OCI-LY1 (cell line): ENCODE results near the gene RGS16.

Source experiments
- H2AFZ ChIP-seq: fragments of 200-600 bp; sonication (generic), shearing (Covaris generic); 2 replicates; pipeline ENCODE4 v1.6.0; 2014; ENCODE audit warnings: antibody characterized with exemption, mild to moderate bottlenecking, low read length
- H3F3A ChIP-seq: fragments of 200-600 bp; sonication (generic), shearing (Covaris generic); 2 replicates; pipeline ENCODE4 v1.6.0; 2014; ENCODE audit warnings: mild to moderate bottlenecking, antibody characterized with exemption, low read length, moderate library complexity; ENCODE audit not compliant: insufficient read depth
- H3K27ac ChIP-seq: fragments of 200-600 bp; sonication (generic); 2 replicates; pipeline ENCODE4 v1.5.1; 2014; ENCODE audit warnings: low read length, mixed run types, mild to moderate bottlenecking, low read depth; ENCODE audit not compliant: poor library complexity, severe bottlenecking
- H3K27me3 ChIP-seq: fragments of 200-600 bp; sonication (generic); 2 replicates; pipeline ENCODE4 v1.6.0; 2014; ENCODE audit warnings: antibody characterized with exemption, mild to moderate bottlenecking, low read length, moderate library complexity; ENCODE audit not compliant: insufficient read depth
- H3K36me3 ChIP-seq: fragments of 200-600 bp; sonication (generic); 2 replicates; pipeline ENCODE4 v1.6.1; 2014; ENCODE audit warnings: mild to moderate bottlenecking, antibody characterized with exemption, low read length, moderate library complexity, mixed read lengths; ENCODE audit not compliant: insufficient read depth
- H3K4me1 ChIP-seq: fragments of 200-600 bp; sonication (generic); 2 replicates; pipeline ENCODE4 v1.5.1; 2014; ENCODE audit warnings: mild to moderate bottlenecking, low read length, moderate library complexity; ENCODE audit not compliant: insufficient read depth, severe bottlenecking
- H3K4me2 ChIP-seq: fragments of 200-600 bp; sonication (generic), shearing (Covaris generic); 2 replicates; pipeline ENCODE4 v1.6.1; 2014; ENCODE audit warnings: low read length
- H3K4me3 ChIP-seq: fragments of 200-600 bp; sonication (generic); 2 replicates; pipeline ENCODE4 v1.5.1; 2014; ENCODE audit warnings: low read length, low read depth, mild to moderate bottlenecking, mixed read lengths; ENCODE audit not compliant: poor library complexity, severe bottlenecking
- H3K79me2 ChIP-seq: fragments of 200-600 bp; shearing (Covaris generic); 2 replicates; pipeline ENCODE4 v1.6.1; 2016; ENCODE audit warnings: mixed run types, low read length, mixed read lengths; ENCODE audit not compliant: insufficient read depth
- H3K9ac ChIP-seq: fragments of 200-600 bp; sonication (generic), shearing (Covaris generic); 2 replicates; pipeline ENCODE4 v1.6.1; 2014; ENCODE audit warnings: mild to moderate bottlenecking, low read length, mixed read lengths
- H3K9me2 ChIP-seq: fragments of 200-600 bp; sonication (generic), shearing (Covaris generic); 2 replicates; pipeline ENCODE4 v1.6.1; 2014; ENCODE audit warnings: low read depth, mild to moderate bottlenecking, low read length, mixed read lengths
- H3K9me3 ChIP-seq: fragments of 200-600 bp; shearing (Covaris generic); 2 replicates; pipeline ENCODE4 v1.6.1; 2014; ENCODE audit warnings: low read length, mixed read lengths
- H4K20me1 ChIP-seq: fragments of 200-600 bp; sonication (generic), shearing (Covaris generic); 2 replicates; pipeline ENCODE4 v1.6.0; 2016; ENCODE audit warnings: mild to moderate bottlenecking, low read length; ENCODE audit not compliant: insufficient read depth
- CTCF ChIP-seq: fragments of 200-600 bp; sonication (generic), shearing (Covaris generic); IDR thresholded peaks from 2 replicates; pipeline ENCODE4 v1.5.1; 2017; ENCODE audit warnings: mild to moderate bottlenecking, antibody characterized with exemption, low read length, moderate library complexity, mixed read lengths
- EZH2 ChIP-seq: fragments of 200-600 bp; sonication (generic), shearing (Covaris generic); IDR thresholded peaks from 2 replicates; pipeline ENCODE4 v1.8.0; 2017; ENCODE audit warnings: borderline replicate concordance, mixed run types, mild to moderate bottlenecking, antibody characterized with exemption, low read length, moderate library complexity, mixed read lengths

Gene RGS16

GRCh38 chr1:182595641-182596240 lies 8.4 kb downstream of the RGS16 start:
- Histone ChIP-seq H3K9me3 (no peaks in the 10 kb centered on the region), H3K27ac (no peak overlapping the region), H3K9me2 (no peaks in the 10 kb centered on the region)

GRCh38 chr1:182589931-182590330 lies 14.3 kb downstream of the RGS16 start:
- TF ChIP-seq EZH2 (no peak), CTCF (no peak)

More at GRCh38 chr1:182595641-182596240, 8.4 kb downstream of the RGS16 start:
- Histone ChIP-seq H3K4me1 (peaks cover 3% of the 10 kb centered on the region), H4K20me1 (no peaks in the 10 kb centered on the region), H3K27me3 (no peaks in the 10 kb centered on the region), H3K4me2 (no peak overlapping the region), H3K36me3 (peaks cover 22% of the 10 kb centered on the region), H3K79me2 (no peaks in the 10 kb centered on the region), H3F3A (no peaks in the 10 kb centered on the region), H2AFZ (no peak overlapping the region), H3K9ac (no peak overlapping the region), H3K4me3 (no peak overlapping the region)
- TF ChIP-seq EZH2 (no peak), CTCF (peak; percentile 88)

DNA sequence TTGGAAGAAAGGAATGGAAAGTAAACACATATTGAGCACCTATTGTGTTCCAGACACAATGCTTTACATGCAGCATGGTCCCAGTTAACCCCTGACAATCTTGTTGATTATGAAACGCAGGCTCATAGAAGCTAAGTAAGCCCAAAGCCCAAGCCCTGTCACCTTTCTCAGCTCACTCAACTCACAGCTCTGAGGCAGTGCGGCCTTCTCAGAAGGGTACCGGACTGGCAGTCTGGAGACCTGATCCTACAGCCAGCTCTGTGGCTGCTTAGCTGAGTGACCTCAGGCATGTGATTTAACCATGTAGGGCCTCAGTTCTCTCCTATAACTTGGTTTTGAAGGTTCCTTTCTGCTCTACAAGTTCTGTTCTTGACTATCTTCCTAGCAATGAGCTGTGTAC lies 14.7 kb downstream of the RGS16 start:
- H3K27me3 ChIP-seq: no peaks in the 10 kb centered on the region
- H3K27ac ChIP-seq: no peak overlapping the region
- TF ChIP-seq CTCF: no peak
- no peak for TF ChIP-seq EZH2
- no peaks in the 10 kb centered on the region for H3K9me3 ChIP-seq
- no peaks in the 10 kb centered on the region for H3F3A ChIP-seq
- no peaks in the 10 kb centered on the region for H3K79me2 ChIP-seq
- peak overlapping the region; percentile 96 for H3K4me2 ChIP-seq
- H3K9me2 ChIP-seq: no peaks in the 10 kb centered on the region
- peaks cover 22% of the 10 kb centered on the region for H3K4me1 ChIP-seq
- peak overlapping the region; percentile 95 for H2AFZ ChIP-seq
- H3K4me3 ChIP-seq: peak overlapping the region; percentile 89
- H4K20me1 ChIP-seq: no peaks in the 10 kb centered on the region
- no peaks in the 10 kb centered on the region for H3K36me3 ChIP-seq
- peak overlapping the region; percentile 90; the same call in 1 of the 2 replicates for H3K9ac ChIP-seq

More at GRCh38 chr1:182589931-182590330, 14.3 kb downstream of the RGS16 start:
- Histone ChIP-seq H3K4me3 (no peak overlapping the region), H2AFZ (no peak overlapping the region), H3K9me2 (no peaks in the 10 kb centered on the region), H3K9me3 (no peaks in the 10 kb centered on the region), H3K79me2 (no peaks in the 10 kb centered on the region), H3K9ac (no peak overlapping the region), H3K4me2 (no peak overlapping the region), H3K27ac (no peak overlapping the region), H3K36me3 (no peaks in the 10 kb centered on the region), H4K20me1 (no peaks in the 10 kb centered on the region), H3K4me1 (peaks cover 22% of the 10 kb centered on the region), H3F3A (no peaks in the 10 kb centered on the region), H3K27me3 (no peaks in the 10 kb centered on the region)
